Caki2 (cell line): ENCODE results near the gene CPLANE2. TPM values are rescaled to one million over a fixed set of nuclear protein-coding genes. Genes with fewer than 3 reads are reported as not detected.
"Not testable (repeated sequence)": the region's sequence is repeated elsewhere in the genome, so short reads cannot be mapped to it uniquely, and the experiment has no call there.

Source experiments
- DNase-seq: peaks from one replicate; pipeline ENCODE4 v3.0.0-alpha.2; 2015; ENCODE audit warnings: low read depth
- in situ Hi-C: cut with HindIII; loops from 2 replicates; pipeline ENCODE4 v1.10.0; 2016; ENCODE audit warnings: low sequenced_read_pairs, low pct_unique_long_range_greater_than_20kb, mixed read lengths
- total RNA-seq: library from RNA; depleted of rRNA; stranded (reverse); fragments of >200 nt; shearing (Covaris generic); gene quantifications from 2 replicates; pipeline ENCODE4 v1.2.3, GENCODE V29; 2014; ENCODE audit warnings: low replicate concordance; rRNA removed

The CPLANE2 gene, protein sequence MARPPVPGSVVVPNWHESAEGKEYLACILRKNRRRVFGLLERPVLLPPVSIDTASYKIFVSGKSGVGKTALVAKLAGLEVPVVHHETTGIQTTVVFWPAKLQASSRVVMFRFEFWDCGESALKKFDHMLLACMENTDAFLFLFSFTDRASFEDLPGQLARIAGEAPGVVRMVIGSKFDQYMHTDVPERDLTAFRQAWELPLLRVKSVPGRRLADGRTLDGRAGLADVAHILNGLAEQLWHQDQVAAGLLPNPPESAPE
- total RNA-seq: 6.4 and 7.3 TPM in 2 replicates

DNA sequence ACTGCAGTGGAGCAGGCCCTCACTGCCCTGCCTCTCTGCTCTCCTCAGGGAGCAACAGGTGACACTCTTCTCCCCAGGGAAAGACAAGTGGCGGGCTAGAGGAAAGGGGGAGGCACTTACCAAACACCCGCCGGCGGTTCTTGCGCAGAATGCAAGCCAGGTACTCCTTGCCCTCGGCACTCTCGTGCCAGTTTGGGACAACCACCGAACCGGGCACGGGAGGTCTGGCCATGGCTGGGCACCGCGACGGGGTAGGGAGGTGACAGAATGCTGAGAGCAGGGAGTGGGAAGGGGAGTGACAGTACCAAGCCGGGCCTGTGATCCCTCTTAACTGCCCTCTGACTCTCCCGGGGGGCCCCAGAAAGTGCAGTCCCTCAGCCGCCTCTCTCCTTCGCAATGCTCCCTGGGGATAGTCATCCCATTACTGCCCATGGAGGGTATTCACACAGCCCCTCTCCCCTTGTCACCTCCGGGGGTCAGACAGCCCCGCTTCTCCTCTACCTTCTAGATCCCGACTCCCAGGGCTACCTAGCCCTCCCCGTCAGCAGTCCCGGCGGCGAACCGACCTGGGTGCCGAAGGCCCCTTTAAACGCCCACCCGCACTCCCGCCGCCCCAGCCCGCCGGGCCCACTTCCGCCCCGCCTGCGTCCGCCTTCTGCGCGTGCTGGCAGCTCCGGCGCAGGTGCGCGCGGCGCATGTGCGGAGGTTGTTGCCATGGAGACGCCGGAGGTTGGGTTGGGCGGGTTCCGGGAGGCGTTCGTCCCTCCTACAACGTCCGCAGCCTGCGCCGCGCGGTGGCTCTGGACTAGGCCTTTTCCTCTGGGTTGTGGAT lies at the start of gene CPLANE2:
Gene CPLANE2, minus strand, starts transcription at position 673 of the 832 bp plus-strand sequence. Its CDS starts 441 bp downstream, at position 232.
- DNase-seq: peak; percentile 79
- in situ Hi-C loops: no loop called here

DNA sequence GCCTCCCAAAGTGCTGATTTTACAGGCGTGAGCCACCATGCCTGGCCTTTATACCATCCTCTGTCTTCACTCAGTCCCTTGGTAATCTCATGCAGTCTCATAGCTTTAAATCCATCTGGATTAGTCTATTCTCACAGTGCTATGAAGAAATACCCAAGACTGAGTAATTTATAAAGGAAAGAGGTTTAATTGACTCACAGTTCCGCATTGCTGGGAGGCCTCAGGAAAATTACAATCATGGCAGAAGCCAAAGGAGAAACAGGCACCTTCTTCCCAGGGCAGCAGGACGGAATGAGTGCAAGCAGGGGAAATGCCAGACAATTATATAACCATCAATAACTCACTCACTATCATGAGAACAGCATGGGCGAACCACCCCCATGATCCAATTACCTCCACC lies 49.1 kb upstream of the CPLANE2 start:
- DNase-seq: no peak
- in situ Hi-C loops: no loop called here

DNA sequence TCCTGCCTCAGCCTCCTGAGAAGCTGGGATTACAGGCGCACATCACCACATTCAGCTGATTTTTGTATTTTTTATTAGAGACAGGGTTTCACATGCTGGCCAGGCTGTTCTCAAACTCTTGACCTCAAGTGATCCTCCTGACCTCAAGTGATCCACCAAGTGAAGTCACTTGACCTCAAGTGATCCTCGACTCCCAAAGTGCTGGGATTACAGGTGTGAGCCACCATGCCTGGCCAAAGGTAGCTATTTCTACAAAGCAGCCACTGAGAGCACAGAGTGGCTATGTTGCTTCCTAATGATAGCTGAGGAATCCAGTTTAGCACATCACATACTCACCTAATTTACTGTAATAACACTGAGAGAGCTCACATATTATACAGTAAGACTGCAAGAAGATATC lies 44.8 kb upstream of the CPLANE2 start:
- no peak for DNase-seq
- in situ Hi-C loops: no loop called here

DNA sequence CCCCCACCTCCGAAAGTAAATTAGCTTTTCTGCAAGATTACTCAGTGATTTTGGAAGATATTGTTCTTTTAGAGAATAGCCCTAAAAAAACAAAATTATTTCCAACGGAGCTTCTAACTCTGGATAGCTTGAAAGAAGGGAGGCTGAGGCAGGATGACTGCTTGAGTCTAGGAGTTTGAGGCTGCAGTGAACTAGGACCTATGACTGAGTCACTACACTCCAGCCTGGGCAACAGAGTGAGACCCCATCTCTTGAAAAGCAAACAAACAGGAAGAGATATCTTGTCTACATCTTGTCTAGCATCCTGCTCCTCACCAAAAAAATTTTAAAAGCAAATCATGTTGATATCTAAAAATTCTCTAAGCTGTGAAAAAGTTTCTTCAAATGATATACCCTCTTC lies 42.2 kb upstream of the CPLANE2 start:
- no peak for DNase-seq
- in situ Hi-C loops: no loop called here

DNA sequence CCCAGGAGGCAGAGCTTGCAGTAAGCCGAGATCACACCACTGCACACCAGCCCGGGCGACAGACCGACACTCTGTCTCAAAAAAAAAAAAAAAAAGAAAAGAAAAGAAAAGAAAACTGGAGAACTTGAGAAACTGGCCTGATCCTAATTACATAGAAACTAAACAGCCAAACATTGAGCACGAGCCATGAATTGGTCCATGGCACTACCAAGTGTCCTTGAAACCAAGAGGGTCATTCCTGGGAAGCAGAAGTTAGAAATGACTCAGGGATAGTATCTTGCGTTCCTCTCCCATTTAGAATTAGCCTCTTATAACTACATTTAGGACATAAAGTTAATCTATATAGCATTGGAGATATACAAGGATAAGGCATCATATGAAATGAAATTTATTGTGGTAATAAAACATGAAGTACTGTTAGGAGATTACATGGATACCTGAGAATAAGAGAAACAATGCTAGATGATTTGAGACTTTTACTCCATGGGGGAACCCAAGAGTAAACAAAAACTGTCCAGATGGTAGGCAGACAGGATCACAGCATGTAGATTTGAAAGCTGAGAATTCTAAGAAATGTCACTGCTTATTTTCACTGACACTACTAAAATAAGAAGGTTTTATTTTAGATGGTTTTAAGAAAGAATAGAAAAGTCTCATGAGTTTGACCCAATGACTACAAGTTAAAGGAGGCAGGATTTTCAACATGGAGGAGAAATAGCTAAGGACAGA lies 39.5 kb upstream of the CPLANE2 start:
- DNase-seq: no peak
- in situ Hi-C loops: no loop called here

DNA sequence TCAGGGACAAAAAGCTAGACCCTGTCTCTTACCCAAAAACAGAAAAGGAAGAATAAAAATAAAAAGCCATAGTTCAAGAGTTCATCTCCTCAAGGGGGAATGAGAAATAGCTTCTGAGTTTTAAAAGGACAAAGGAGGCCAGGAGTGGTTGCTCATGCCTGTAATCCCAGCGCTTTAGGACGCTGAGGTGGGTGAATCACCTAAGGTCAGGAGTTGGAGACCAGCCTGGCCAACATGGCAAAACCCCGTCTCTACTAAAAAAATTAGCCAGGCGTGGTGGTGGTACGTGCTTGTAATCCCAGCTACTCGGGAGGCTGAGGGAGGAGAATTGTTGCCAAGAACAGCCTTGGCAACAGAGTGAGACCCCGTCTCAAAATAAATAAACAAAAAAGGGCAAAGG lies 38.6 kb upstream of the CPLANE2 start:
- in situ Hi-C loops: no loop called here
- DNase-seq: no peak

DNA sequence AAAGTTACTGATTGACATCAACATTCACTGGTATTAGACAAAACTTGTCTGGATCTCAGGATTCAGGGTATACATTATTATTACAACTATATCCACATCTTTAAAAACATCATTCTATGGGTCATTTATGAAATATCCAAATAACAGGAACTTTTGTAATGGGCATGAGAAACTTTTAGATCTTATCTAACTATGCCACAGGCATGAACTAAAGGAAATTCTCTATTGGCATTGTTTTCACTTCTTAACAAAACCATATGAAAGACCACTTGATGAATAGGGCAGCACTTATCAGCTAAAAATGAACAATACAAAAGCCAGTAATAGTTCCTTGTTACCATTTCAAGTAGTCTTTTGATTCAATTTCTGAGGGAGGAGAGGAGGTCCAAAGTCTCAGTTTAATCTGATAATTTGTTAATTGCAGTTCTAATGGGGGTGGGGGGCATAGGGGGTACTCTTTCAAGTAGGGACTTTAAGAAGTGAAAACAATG lies 30.8 kb upstream of the CPLANE2 start:
- no peak for DNase-seq
- in situ Hi-C loops: no loop called here

DNA sequence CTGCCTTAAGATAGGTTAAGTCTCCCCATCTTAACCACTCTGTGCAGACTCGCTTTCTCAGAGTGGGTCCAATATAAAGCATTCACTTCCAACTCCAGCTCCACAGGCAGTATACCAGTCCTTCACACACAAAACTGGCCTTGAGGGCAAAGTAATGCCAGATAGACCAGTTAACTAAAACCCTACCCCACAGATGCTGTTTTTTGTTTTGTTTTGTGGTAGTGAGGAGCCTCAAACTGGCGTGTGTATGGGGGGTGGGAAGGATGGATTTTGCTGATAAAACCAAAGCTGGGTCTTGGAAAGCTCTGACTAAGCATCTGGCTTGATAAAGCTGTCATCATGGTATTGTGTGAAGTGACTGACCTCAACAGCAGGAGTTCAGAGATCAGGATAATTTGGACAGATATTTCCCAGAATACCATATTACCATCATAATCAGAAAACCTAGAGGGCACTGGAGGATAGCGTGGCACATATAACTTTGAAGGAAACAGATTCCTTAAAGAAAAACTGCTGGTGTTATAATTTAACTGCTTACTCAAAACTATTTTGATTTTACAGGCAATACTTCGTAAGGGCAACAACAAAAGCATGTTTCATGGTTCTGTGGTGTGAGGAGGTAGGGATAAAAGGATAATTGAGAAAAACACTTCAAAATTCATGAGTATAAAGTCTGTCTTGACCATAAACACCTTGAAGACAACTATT lies 29.6 kb upstream of the CPLANE2 start:
- DNase-seq: no peak
- in situ Hi-C loops: no loop called here

DNA sequence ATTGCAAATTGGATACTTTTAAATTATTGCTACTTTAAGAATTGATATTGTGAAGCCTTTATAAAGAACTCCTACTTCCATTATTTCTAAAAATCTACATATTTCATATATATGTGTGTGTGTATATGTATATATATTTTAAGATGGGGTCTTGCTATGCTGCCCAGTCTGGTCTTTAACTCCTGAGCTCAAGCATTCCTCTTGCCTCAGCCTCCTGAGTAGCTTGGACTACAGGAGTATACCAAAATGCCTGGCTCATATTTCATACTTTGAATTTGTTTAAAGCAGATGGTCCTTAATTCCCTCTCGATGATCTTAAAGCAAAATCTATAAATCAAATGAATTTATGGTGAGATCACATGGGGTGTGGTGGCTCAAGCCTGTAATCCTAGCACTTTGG lies 25.1 kb upstream of the CPLANE2 start:
- no peak for DNase-seq
- in situ Hi-C loops: no loop called here

DNA sequence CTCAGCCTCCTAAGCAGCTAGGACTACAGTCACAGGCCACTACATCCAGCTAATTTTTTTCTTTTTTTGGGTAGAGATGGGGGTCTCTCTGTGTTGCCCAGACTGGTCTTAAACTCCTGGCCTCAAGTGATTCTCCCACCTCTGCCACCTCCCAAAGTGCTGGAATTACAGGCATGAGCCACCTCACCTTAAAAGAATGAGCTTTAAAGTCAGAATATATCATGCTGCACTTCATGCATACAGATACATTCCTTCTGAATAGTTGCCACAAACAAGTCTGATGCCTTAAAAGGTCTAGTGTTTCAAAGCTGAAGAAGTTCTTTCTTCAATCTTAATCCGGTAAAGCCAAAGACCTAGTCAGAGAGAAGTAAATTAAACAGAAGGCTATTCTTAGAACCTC lies 23.8 kb upstream of the CPLANE2 start:
- in situ Hi-C loops: no loop called here
- no peak for DNase-seq

DNA sequence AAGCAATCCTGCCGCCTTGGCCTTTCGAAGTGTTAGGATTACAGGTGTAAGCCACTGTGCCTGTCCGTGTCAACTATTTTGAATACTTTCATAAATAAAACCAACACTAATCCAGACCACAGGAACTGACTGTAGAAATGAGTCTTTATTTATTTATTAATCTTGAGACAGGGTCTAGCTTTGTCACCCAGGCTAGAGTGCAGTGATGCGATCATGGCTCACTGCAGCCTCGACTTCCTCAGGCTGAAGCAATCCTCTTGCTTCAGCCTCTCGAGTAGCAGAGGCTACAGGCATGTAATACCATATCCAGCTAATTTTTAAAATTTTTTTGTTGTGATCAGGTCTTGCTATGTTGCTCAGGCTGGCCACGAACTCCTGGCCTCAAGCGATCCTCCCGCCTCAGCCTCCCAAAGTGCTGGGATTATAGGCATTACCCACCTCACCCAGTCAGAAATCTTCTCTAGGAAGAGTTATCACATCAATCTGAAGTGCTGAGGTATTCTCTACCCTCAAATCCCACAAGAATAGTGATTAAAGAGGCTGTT lies 21.7 kb upstream of the CPLANE2 start:
- in situ Hi-C loops: no loop called here
- no peak for DNase-seq

DNA sequence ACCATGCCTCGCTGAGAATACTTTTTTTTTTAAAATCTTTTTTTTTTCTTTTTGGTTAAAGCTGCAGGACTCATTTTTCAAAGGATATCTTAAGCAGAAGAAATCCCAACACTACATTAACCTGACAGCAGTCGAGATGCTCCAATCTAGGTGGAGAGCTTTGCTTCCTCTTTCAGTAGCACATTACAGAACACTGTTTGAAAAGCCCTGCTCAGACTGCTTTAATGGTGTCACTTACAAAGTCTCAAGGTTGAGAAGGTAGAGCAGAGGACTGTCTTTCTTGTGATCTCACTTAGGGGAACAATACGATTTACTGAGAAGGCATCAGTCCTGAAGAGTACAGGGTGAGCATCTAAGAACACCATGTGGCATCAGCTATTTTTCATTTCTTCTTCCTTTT lies 21.0 kb upstream of the CPLANE2 start:
- no peak for DNase-seq
- in situ Hi-C loops: no loop called here

DNA sequence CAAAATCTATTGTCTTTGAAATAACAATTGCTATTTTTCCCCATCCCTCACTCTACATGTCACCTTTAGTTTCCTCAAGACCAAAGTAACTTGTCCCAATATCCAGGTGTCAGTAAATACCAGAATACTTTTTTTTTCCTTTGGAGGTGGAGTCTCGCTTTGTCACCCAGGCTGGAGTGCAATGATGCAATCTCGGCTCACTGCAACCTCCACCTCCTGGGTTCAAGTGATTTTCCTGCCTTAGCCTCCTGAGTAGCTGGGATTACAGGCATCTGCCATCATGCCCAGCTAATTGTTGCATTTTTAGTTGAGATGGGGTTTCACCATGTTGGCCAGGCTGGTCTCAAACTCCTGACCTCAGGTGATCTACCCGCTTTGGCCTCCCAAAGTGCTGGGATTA lies 20.6 kb upstream of the CPLANE2 start:
- DNase-seq, in situ Hi-C loops: not testable (repeated sequence)

DNA sequence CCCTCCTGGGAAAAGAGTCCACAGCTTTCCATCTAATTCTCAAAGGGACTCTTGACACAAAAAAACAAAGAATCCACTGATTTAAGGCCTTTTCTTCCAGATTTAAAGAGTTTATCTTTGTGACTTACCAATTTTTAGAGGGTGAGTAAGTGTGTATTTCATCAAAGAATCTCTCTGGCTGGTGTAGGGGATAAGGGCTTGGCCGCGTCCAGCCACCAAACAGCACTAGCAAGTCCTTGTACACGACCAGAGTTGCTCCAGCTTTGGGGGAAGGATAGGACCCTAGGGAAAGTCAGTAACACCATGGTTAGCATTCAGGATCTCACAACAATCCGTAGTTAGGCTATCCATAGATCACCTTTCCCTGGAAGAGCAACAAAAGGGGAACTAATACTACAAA lies 19.5 kb upstream of the CPLANE2 start:
- DNase-seq: no peak
- in situ Hi-C loops: no loop called here

DNA sequence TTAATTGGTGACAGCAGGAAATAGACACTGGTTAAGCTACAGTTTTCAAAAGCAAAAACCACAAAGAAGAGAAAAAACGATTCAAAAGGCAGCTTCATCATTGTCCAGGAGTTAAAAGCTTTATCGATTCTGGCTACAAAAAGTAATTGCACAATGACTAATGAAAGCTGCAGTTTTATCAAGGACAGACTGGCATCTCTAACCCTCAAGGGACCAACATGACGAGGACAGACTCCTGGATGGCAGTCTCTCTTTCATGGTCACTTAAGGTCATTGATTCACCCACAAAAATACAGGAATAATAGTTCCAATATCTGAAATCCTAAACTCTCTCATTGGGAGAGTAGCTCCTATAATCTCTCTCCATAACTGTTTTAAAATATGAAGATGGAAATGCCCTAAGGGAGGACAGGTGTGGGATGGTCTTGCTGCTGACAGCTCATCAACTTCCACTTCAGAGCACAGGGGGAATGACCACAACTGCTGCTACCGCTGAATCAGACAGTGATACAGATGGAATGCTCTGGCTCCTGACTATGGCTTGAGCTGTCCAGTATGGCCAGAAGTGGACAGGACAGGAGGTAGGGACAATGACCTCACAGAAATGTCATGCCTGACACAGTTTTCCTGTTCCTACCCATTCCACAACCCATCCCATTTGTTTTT lies 17.4 kb upstream of the CPLANE2 start:
- no peak for DNase-seq
- in situ Hi-C loops: no loop called here

DNA sequence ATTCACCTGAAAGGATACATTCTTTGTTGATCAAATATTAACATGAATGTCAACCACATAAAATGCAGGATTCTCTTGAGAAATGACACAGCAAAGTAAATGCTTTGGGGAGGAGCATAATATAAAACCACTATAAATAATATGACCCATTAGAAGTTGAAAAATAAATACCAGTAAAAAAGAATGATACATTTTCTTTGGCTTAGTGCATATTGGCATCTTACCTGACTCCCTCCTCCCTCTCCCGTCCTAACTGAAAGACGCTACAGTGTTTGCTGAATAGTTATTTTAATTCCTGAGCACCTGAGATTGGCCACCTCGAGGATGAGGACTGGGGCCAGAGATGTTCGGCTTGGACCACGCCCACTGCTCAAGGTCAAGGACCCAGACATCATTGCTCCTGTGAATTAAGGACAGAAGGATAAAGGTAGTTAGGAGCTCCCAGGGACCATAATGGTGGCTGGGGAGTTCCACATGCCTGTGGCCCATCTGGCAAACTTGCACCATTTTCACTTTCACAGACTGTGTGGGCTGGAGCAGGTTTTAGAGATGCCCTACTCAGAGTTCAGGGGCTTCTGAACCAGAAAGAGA lies 16.4 kb upstream of the CPLANE2 start:
- no peak for DNase-seq
- in situ Hi-C loops: no loop called here

DNA sequence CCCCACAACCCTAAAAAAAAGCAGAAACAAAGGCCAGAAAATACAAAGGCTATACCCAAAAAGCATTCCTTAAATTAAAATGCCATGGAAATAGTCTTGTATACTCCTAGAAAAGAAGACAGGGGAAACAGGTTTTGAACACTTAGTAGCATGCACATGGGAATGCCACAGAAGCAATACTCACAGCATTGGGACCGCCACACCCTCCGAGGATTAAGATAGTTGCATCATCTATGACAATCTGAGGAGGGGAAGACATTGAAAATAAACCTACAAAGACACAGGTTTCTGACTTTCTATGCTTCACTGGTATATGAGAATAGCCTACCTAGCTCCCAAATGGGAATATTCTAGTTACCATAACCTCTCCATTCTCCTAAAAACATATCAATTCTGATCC lies 15.9 kb upstream of the CPLANE2 start:
- in situ Hi-C loops: no loop called here
- no peak for DNase-seq
